HUES6 (cell line): Measurements from ENCODE around the gene IL27RA.

Experiments
- H3K27ac ChIP-seq: 2 replicates; pipeline ENCODE4 v1.7.0; 2013; ENCODE audit warnings: low read depth, mild to moderate bottlenecking, low read length, inconsistent platforms
- H3K27me3 ChIP-seq: 2 replicates; pipeline ENCODE4 v1.6.1; 2013; ENCODE audit warnings: low read length; ENCODE audit not compliant: control insufficient read depth, insufficient read depth
- H3K36me3 ChIP-seq: 2 replicates; pipeline ENCODE4 v1.6.1; 2013; ENCODE audit warnings: low read length; ENCODE audit not compliant: control insufficient read depth, insufficient read depth
- H3K4me1 ChIP-seq: 2 replicates; pipeline ENCODE4 v1.6.1; 2013; ENCODE audit warnings: low read length; ENCODE audit not compliant: control insufficient read depth, insufficient read depth
- H3K4me3 ChIP-seq: 2 replicates; pipeline ENCODE4 v1.5.1; 2013; ENCODE audit warnings: low read depth, low read length
- H3K9ac ChIP-seq: one replicate; pipeline ENCODE4 v1.6.1; 2013; ENCODE audit warnings: mild to moderate bottlenecking, low read length
- H3K9me3 ChIP-seq: 2 replicates; pipeline ENCODE4 v1.6.1; 2013; ENCODE audit warnings: low read depth, low read length; ENCODE audit not compliant: control insufficient read depth, insufficient read depth

Gene IL27RA

DNA sequence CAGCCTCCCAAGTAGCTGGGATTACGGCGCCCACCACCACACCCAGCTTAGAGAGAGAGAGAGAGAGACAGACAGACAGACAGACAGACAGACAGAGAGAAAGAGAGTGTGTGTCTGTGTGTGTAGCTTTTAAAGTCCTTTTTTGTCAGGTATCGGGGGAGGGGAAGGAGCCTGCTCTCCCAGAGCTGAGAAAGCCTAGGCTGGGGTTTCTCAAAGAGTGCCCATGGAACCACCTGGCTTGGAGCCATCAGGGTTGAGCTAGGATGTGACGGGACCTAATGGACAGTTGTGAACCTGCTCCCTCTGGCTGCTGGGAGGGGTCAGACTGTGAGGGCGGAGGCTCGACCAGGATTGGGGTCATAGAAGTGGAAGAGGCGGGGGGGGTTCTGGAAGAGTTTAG lies 42.1 kb upstream of the IL27RA start:
- Histone ChIP-seq H3K9ac (no peak overlapping the region), H3K27ac (no peak overlapping the region), H3K27me3 (no peaks in the 10 kb centered on the region), H3K4me1 (peaks cover 39% of the 10 kb centered on the region), H3K4me3 (no peak overlapping the region), H3K9me3 (no peaks in the 10 kb centered on the region), H3K36me3 (peaks cover 12% of the 10 kb centered on the region; the same call in 1 of the 2 replicates)

DNA sequence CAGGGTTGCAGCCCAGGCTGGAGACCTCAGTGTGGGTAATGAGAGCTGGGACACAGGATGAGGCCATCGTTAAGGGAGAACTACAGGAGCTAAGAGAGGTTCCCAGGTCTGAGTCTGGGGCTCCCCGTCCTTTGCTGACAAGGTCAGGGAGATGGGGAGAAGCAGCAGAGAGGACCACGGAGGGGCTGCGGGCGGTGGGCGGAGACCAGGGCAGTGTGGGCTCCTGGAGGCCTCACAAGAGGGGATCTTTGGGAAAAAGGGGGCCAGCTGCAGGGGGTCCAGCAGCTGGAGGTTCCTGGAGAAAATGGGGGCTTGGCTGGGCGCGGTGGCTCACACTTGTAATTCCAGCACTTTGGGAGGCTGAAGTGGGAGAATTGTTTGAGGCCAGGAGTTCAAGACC lies 41.5 kb upstream of the IL27RA start:
- Histone ChIP-seq H3K27ac (no peak overlapping the region), H3K4me1 (peaks cover 37% of the 10 kb centered on the region), H3K9me3 (no peaks in the 10 kb centered on the region)

DNA sequence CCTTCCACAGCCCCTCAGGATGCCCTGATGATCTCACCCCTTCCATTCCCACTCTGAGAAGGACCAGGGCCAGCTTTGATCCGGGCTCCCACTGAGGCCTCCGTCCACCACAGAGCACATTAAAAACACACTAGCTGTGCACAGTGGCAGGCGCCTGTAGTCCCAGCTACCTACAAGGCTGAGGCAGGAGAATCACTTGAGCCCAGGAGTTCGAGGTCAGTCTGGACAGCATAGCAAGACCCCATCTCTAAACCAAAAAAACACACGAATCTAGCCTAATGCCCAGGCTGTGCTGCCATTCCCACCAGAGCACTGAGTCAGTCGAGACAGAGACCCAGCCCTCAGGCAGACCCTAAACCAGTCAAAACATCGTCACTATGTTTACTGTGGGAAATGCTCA lies 39.5 kb upstream of the IL27RA start:
- no peak overlapping the region for H3K27ac ChIP-seq
- no peak overlapping the region for H3K9ac ChIP-seq
- peaks cover 12% of the 10 kb centered on the region; the same call in 1 of the 2 replicates for H3K36me3 ChIP-seq
- peaks cover 19% of the 10 kb centered on the region for H3K4me1 ChIP-seq
- no peak overlapping the region for H3K4me3 ChIP-seq
- H3K9me3 ChIP-seq: no peaks in the 10 kb centered on the region
- H3K27me3 ChIP-seq: no peaks in the 10 kb centered on the region

More for the DNA sequence above, 41.5 kb upstream of the IL27RA start:
- H3K27me3 ChIP-seq: no peaks in the 10 kb centered on the region
- no peak overlapping the region for H3K4me3 ChIP-seq
- no peak overlapping the region for H3K9ac ChIP-seq
- H3K36me3 ChIP-seq: peaks cover 12% of the 10 kb centered on the region; the same call in 1 of the 2 replicates

DNA sequence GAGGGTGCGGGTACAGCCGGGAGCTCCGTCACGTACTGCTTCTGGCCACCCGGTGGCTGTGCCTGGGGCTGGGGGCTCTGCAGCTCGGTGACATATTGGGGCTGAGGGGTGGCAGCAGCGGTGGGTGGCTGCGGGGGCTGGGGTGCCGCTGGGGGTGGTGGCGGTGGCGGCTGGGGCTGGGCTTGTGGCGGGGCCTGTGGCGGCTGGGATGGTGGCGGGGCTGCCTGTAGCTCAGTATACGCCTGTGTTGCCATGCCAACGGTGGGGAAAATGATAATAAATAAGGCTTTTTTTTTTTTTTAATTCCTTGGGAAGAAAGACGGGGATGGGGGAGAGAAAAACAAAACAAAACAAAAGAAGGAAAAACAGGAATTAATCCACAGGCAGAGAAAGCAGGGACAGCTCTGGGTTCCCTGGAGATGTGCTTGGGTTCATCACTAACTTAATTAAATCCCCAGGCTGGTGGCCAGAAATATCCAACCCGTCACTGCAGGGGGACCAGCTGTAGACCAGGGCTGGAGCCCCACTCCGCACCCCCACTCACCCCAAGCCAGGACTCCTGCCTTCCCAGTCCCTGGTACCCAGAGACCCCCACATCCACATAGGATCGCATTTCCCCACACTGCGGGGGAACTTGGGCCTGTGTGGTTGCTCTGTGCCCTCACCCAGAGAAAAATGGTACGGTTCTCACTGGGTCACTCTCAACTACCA lies 37.8 kb upstream of the IL27RA start:
- Histone ChIP-seq H3K4me1 (peaks cover 12% of the 10 kb centered on the region; the same call in 1 of the 2 replicates), H3K36me3 (peaks cover 12% of the 10 kb centered on the region; the same call in 1 of the 2 replicates), H3K4me3 (no peak overlapping the region)

DNA sequence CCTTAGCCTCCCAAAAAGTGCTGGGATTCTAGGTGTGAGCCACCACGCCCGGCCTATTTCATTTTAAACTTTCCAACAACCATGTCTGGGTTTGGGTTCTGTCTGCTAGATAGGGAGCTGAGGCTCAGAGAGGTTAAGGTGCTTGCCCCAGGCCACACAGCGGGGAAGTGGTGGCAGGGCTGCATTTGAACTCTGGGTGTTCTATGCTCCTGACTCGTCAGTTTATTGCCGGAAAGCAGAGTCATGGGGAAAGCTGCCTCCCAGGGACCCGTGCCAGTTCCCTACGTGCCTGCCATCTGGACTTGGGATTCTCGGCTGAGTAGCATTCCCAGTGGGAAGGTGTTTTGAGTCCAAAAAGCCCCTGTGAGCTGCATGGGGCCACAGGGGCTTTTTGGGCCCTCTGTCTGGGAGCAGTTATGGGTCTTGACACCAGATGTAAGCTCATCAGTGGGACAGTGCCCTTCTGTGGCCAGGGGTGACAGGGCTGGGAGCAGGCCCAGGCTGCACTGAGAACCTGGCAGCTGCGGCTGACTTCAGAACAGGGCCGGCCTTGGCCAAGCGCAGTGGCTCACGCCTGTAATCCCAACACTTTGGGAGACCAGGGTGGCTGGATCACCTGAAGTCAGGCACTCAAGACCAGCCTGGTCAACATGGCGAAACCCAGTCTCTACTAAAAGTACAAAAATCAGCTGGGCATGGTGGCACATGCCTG lies 36.4 kb upstream of the IL27RA start:
- Histone ChIP-seq H3K36me3 (peaks cover 12% of the 10 kb centered on the region), H3K27ac (no peak overlapping the region), H3K9me3 (peaks cover 12% of the 10 kb centered on the region), H3K9ac (no peak overlapping the region), H3K4me1 (no peaks in the 10 kb centered on the region), H3K27me3 (no peaks in the 10 kb centered on the region), H3K4me3 (no peak overlapping the region)

More for the DNA sequence above, 37.8 kb upstream of the IL27RA start:
- Histone ChIP-seq H3K27ac (no peak overlapping the region), H3K9ac (no peak overlapping the region), H3K9me3 (peaks cover 5% of the 10 kb centered on the region), H3K27me3 (no peaks in the 10 kb centered on the region)

DNA sequence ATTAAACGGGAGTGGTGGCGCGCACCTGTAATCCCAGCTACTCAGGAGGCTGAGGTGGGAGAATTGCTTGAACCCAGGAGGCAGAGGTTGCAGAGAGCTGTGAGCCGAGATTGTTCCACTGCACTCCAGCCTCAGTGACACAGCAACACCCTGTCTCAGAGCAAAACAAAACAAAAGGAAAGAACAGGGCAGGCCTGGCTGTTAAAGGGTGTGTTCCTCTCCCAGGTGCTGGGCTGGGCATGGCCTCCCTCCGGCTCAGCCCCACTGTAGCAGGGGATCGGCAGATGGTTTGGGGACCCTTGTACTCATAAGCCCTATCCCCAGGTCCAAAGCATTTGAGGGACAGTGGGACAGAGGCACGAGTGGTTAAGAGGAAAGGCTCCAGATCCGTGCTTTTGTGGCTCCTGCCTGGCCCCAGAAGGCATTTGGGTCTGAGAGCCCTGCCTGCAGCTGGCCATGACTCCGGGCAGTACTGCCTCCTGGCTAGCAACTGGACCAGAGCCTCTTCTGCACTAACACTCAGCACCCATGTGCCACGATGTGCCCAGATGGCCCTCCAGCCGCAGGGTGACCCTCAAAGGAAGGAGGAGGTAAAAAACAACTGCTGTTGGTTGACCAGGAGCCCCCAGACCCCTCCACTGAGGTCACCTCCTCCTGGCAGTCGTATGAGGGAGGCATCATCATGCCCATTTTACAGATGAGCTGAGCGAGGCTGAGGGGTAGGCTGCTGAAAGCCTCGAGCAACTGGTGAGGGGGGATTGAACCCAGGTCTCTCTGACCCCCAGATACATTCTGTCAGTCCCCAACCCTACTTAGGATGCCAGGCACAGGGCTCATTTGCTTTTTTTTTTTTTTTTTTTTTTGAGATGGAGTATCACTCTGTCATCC lies 35.4 kb upstream of the IL27RA start:
- Histone ChIP-seq H3K9ac (no peak overlapping the region), H3K9me3 (peaks cover 12% of the 10 kb centered on the region), H3K27ac (no peak overlapping the region), H3K27me3 (no peaks in the 10 kb centered on the region), H3K4me1 (no peaks in the 10 kb centered on the region), H3K36me3 (peaks cover 9% of the 10 kb centered on the region), H3K4me3 (no peak overlapping the region)

DNA sequence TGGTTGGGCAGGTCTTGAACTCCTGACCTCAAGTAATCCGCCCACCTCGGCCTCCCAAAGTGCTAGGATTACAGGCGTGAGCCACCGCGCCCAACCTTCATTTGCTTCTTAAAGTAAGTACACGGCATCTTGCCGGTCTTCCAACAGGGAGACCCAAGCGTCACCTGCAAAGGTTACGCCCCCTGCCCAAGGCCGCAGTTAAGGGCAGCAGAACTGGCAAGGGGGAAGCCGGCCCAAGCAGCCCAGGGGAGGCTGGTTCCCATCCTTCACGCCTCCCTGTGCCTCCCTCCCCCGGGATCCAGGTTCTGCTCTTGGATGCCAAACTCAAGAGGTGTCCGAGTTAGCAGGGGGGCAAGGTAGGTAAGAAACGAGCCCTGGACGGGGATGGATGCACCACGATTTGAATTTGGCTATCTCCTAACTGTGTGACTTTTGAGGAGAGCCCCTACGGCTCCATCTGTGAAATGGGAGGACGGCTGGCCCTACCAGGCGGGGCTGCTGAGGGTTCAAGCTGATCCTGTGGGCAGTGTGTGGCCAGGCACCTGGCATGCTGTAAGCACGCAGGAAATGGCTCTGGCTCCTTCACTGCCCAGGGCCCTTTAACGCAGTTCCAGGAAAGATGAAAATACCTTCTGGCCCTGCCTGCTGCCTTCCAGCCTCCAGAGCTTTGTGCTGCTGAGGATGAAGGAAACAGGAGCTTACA lies 34.5 kb upstream of the IL27RA start:
- peaks cover 12% of the 10 kb centered on the region for H3K9me3 ChIP-seq
- no peaks in the 10 kb centered on the region for H3K27me3 ChIP-seq
- H3K27ac ChIP-seq: no peak overlapping the region
- H3K4me1 ChIP-seq: no peaks in the 10 kb centered on the region
- no peak overlapping the region for H3K4me3 ChIP-seq
- H3K36me3 ChIP-seq: peaks cover 6% of the 10 kb centered on the region
- H3K9ac ChIP-seq: no peak overlapping the region

DNA sequence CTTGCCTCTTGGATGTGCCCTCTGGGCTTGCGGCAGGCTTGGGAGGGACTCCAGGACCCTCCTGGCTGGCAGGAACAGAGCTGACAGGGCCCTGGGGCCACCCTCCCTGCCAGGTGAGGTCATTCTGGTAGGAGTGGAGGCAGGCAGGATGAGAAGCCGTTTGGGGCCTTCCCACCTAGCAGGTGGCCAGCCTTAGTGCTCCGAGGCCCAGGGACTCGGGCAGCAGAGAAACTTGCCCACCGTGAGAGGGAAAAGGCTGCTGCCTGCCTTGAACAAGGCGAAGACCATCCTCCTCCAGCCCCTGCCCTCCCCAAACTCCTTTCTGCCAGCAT lies 34.0 kb upstream of the IL27RA start:
- no peaks in the 10 kb centered on the region for H3K4me1 ChIP-seq
- H3K27ac ChIP-seq: no peak overlapping the region
- no peak overlapping the region for H3K4me3 ChIP-seq
- no peak overlapping the region for H3K9ac ChIP-seq
- H3K36me3 ChIP-seq: peaks cover 2% of the 10 kb centered on the region
- peaks cover 12% of the 10 kb centered on the region for H3K9me3 ChIP-seq
- H3K27me3 ChIP-seq: no peaks in the 10 kb centered on the region

DNA sequence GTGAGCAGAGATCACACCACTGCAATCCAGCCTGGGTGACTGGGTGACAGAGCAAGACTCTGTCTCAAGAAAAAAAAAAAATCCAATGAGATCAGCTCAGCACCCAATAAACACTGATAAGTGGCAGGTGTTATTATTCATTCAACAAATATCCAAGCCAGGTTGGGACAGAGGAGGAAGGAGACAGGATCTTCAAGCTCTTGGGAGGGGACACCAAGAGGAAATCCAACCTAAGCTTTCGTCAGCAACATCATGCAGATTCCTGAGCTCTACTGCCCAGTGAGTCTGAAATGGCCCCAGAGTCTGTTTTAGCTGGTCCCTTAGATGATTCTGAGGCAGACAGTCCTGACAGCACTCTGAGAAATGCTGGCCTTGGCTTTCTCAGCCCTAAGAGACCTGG lies 33.1 kb upstream of the IL27RA start:
- no peaks in the 10 kb centered on the region for H3K27me3 ChIP-seq
- H3K36me3 ChIP-seq: no peaks in the 10 kb centered on the region; the same call in 1 of the 2 replicates
- H3K9me3 ChIP-seq: peaks cover 12% of the 10 kb centered on the region
- H3K27ac ChIP-seq: no peak overlapping the region
- H3K4me1 ChIP-seq: 0 out of 2 replicates have a peak, but pooled peaks cover 4% of the 10 kb centered on the region
- H3K4me3 ChIP-seq: no peak overlapping the region
- H3K9ac ChIP-seq: no peak overlapping the region

DNA sequence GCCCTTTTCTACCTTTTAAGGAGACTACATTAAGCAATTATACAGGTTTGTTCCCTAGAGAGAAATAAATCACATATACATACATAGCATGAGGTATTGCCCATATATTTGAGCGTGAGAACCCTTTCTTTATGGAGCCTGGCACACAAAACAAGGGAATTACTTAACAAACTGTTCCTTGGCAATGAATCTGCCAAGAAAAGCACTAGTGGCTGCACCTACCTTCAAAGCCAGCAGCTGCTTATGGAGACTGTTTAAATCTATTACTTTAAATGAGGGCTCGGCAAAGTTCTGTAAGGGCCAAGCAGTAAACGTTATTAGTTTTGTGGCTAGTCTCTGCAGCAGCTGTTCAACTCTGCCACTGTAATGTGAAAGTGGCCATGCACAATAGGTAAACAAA lies 32.5 kb upstream of the IL27RA start:
- Histone ChIP-seq H3K4me1 (0 out of 2 replicates have a peak, but pooled peaks cover 4% of the 10 kb centered on the region), H3K4me3 (no peak overlapping the region), H3K27me3 (no peaks in the 10 kb centered on the region), H3K36me3 (no peaks in the 10 kb centered on the region; the same call in 1 of the 2 replicates), H3K27ac (no peak overlapping the region), H3K9me3 (peaks cover 12% of the 10 kb centered on the region), H3K9ac (no peak overlapping the region)
